Activated CD8-positive, alpha-beta memory T cell treated with anti-CD3 and anti-CD28 coated beads for 36 hours (primary cell): ENCODE measurements around the gene TKFC. TPM values are rescaled to one million over a fixed set of nuclear protein-coding genes. Genes with fewer than 3 reads are reported as not detected.

Experiments
- CTCF ChIA-PET: fragments of 350-600 bp; sonication (Branson Sonifier 250); formaldehyde crosslinking; loops from one replicate; lab custom pipeline; 2021; ENCODE audit warnings: antibody characterized with exemption; lab: Charles Lee
- POLR2A ChIA-PET: fragments of 350-600 bp; sonication (Branson Sonifier 250); formaldehyde crosslinking; loops from one replicate; lab custom pipeline; 2021; ENCODE audit warnings: antibody characterized with exemption; lab: Charles Lee
- total RNA-seq, 2 experiments: library from RNA; stranded (reverse); gene quantifications; one replicate each; pipeline ENCODE4 v1.2.3, GENCODE V29; 2021

TKFC gene
- total RNA-seq = 10 to 100 TPM; 68.7 to 70.3 TPM

GRCh38 chr11:61332797-61333549, at the start of gene TKFC, which contains the start of gene DDB1:
Gene TKFC (plus strand): TSS chr11:61333228. CDS start chr11:61334729, 1,501 bp downstream.
Gene DDB1 (minus strand): TSS chr11:61333105. CDS start chr11:61332968, 137 bp downstream.
- POLR2A ChIA-PET = interaction anchor here (0.9 to 2.0 kb wide), 5 partner anchors 28 to 96 kb away, joined by 4 to 10 read pairs (median 6); partner anchors contain the start of genes CPSF7, CYB561A3, SDHAF2 and TMEM138
- CTCF ChIA-PET = interaction anchor here (0.6 to 6.4 kb wide), 3 partner anchors 28 to 54 kb away, joined by 3 to 99 read pairs (median 29); partner anchors contain the start of genes CYB561A3 and TMEM138

- POLR2A ChIA-PET = no interaction called here
- CTCF ChIA-PET = no interaction called here
Measured at GRCh38 chr11:61283613-61284012, 49.4 kb upstream of the TKFC start.

GRCh38 chr11:61287338-61287977, 45.6 kb upstream of the TKFC start:
- CTCF ChIA-PET = interaction anchor here (0.7 kb wide), 1 partner anchor 25 kb away, joined by 3 read pairs; no protein-coding TSS in a partner anchor
- POLR2A ChIA-PET = no interaction called here

GRCh38 chr11:61290905-61291690, 41.9 kb upstream of the TKFC start:
- ChIA-PET POLR2A (no interaction called here), CTCF (interaction anchor here (0.6 to 1.5 kb wide), 2 partner anchors 42 to 71 kb away, joined by 3 read pairs; partner anchors contain the start of genes CYB561A3 and TMEM138)

GRCh38 chr11:61292356-61292755, 40.7 kb upstream of the TKFC start:
- ChIA-PET POLR2A (no interaction called here), CTCF (interaction anchor here (0.5 to 0.9 kb wide), 2 partner anchors 57 to 159 kb away, joined by 3 read pairs; no protein-coding TSS in a partner anchor)

GRCh38 chr11:61293867-61294716, 38.9 kb upstream of the TKFC start:
- CTCF ChIA-PET = interaction anchor here (0.7 to 1.5 kb wide), 12 partner anchors 11 to 272 kb away, joined by 3 to 5 read pairs (median 3); partner anchors contain the start of genes CYB561A3, TMEM138 and VPS37C
- POLR2A ChIA-PET = interaction anchor here (0.5 to 1.9 kb wide), 7 partner anchors 9 to 252 kb away, joined by 3 to 8 read pairs (median 5); partner anchors contain the start of gene CYB561A3

- CTCF ChIA-PET = interaction anchor here (0.6 to 1.5 kb wide), 7 partner anchors 15 to 333 kb away, joined by 3 to 5 read pairs (median 3); partner anchors contain the start of genes CYB561A3, TMEM138 and VPS37C
- POLR2A ChIA-PET = interaction anchor here (0.5 to 1.9 kb wide), 8 partner anchors 8 to 253 kb away, joined by 3 to 8 read pairs (median 5); partner anchors contain the start of gene CYB561A3
Measured at GRCh38 chr11:61294717-61295595, 38.1 kb upstream of the TKFC start, which contains the start of gene VWCE. Gene VWCE (minus strand): TSS chr11:61295316. CDS start chr11:61295037, 279 bp downstream.

GRCh38 chr11:61295596-61295926, 37.5 kb upstream of the TKFC start:
- POLR2A ChIA-PET = no interaction called here
- CTCF ChIA-PET = no interaction called here

GRCh38 chr11:61297341-61297740, 35.7 kb upstream of the TKFC start:
- POLR2A ChIA-PET = no interaction called here
- CTCF ChIA-PET = no interaction called here

- CTCF ChIA-PET = no interaction called here
- POLR2A ChIA-PET = interaction anchor here (1.6 kb wide), 1 partner anchor 12 kb away, joined by 4 read pairs; no protein-coding TSS in a partner anchor
Measured at GRCh38 chr11:61297746-61298145, 35.3 kb upstream of the TKFC start.

- ChIA-PET POLR2A (interaction anchor here (1.6 kb wide), 1 partner anchor 11 kb away, joined by 4 read pairs; no protein-coding TSS in a partner anchor), CTCF (interaction anchor here (1.5 kb wide), 1 partner anchor 26 kb away, joined by 3 read pairs; no protein-coding TSS in a partner anchor)
Measured at GRCh38 chr11:61298663-61299244, 34.3 kb upstream of the TKFC start.

GRCh38 chr11:61302550-61302949, 30.5 kb upstream of the TKFC start:
- CTCF ChIA-PET = no interaction called here
- POLR2A ChIA-PET = no interaction called here

GRCh38 chr11:61303725-61304124, 29.3 kb upstream of the TKFC start:
- POLR2A ChIA-PET = no interaction called here
- CTCF ChIA-PET = interaction anchor here (0.7 kb wide), 2 partner anchors 205 to 668 kb away, joined by 3 read pairs; no protein-coding TSS in a partner anchor

- ChIA-PET CTCF (interaction anchor here (0.9 kb wide), 1 partner anchor 12 kb away, joined by 3 read pairs; no protein-coding TSS in a partner anchor), POLR2A (no interaction called here)
Measured at GRCh38 chr11:61305417-61305816, 27.6 kb upstream of the TKFC start.

- POLR2A ChIA-PET = no interaction called here
- CTCF ChIA-PET = no interaction called here
Measured at GRCh38 chr11:61306221-61306620, 26.8 kb upstream of the TKFC start.

GRCh38 chr11:61307354-61307753, 25.7 kb upstream of the TKFC start:
- ChIA-PET CTCF (no interaction called here), POLR2A (no interaction called here)
